Parathyroid adenoma (tissue), 2 donors: ENCODE measurements around the gene SLC1A7.

Experiments used
- H2AFZ ChIP-seq: fragments of 300-600 bp; sonication (generic); one replicate; pipeline ENCODE4 v1.7.0; 2017; ENCODE audit warnings: antibody characterized with exemption, mild to moderate bottlenecking
- H3K27ac ChIP-seq: fragments of 300-600 bp; sonication (generic); one replicate; pipeline ENCODE4 v1.7.0; 2017
- H3K27me3 ChIP-seq: fragments of 300-600 bp; sonication (generic); one replicate; pipeline ENCODE4 v1.7.0; 2017; ENCODE audit warnings: low read length; ENCODE audit not compliant: control insufficient read depth, insufficient read depth
- H3K36me3 ChIP-seq: fragments of 300-600 bp; sonication (generic); one replicate; pipeline ENCODE4 v1.7.0; 2017; ENCODE audit warnings: low read length; ENCODE audit not compliant: control insufficient read depth, insufficient read depth
- H3K4me1 ChIP-seq: fragments of 300-600 bp; sonication (generic); one replicate; pipeline ENCODE4 v1.7.0; 2017; ENCODE audit warnings: control low read depth
- H3K4me2 ChIP-seq: fragments of 300-600 bp; sonication (generic); one replicate; pipeline ENCODE4 v1.7.0; 2017; ENCODE audit warnings: low read length
- H3K4me3 ChIP-seq: fragments of 300-600 bp; sonication (generic); one replicate; pipeline ENCODE4 v1.7.0; 2017; ENCODE audit warnings: low read depth, low read length
- H3K79me2 ChIP-seq: fragments of 300-600 bp; sonication (generic); one replicate; pipeline ENCODE4 v1.7.0; 2017; ENCODE audit warnings: control low read depth
- H3K9ac ChIP-seq: fragments of 300-600 bp; sonication (generic); one replicate; pipeline ENCODE4 v1.7.0; 2017; ENCODE audit warnings: mild to moderate bottlenecking
- H3K9me3 ChIP-seq: fragments of 300-600 bp; sonication (generic); one replicate; pipeline ENCODE4 v1.7.0; 2017; ENCODE audit warnings: low read length; ENCODE audit not compliant: control insufficient read depth
- TF ChIP-seq, protein P1 (sequence below): fragments of 300-600 bp; sonication (generic); IDR thresholded peaks from one replicate; pipeline ENCODE4 v1.7.0; 2017; ENCODE audit warnings: antibody characterized with exemption, mild to moderate bottlenecking
- donor health status: primary hyperparathyroidism.

Gene SLC1A7

GRCh38 chr1:53065391-53065790 is 77.0 kb downstream of the SLC1A7 start:
- Histone ChIP-seq H3K4me1 (no peaks in the 10 kb centered on the region), H2AFZ (no peak overlapping the region), H3K4me3 (no peak overlapping the region), H3K9ac (no peak overlapping the region), H3K4me2 (no peak overlapping the region), H3K36me3 (no peaks in the 10 kb centered on the region), H3K27me3 (no peaks in the 10 kb centered on the region), H3K27ac (no peak overlapping the region), H3K9me3 (no peaks in the 10 kb centered on the region), H3K79me2 (no peaks in the 10 kb centered on the region)
- TF ChIP-seq, protein P1, sequence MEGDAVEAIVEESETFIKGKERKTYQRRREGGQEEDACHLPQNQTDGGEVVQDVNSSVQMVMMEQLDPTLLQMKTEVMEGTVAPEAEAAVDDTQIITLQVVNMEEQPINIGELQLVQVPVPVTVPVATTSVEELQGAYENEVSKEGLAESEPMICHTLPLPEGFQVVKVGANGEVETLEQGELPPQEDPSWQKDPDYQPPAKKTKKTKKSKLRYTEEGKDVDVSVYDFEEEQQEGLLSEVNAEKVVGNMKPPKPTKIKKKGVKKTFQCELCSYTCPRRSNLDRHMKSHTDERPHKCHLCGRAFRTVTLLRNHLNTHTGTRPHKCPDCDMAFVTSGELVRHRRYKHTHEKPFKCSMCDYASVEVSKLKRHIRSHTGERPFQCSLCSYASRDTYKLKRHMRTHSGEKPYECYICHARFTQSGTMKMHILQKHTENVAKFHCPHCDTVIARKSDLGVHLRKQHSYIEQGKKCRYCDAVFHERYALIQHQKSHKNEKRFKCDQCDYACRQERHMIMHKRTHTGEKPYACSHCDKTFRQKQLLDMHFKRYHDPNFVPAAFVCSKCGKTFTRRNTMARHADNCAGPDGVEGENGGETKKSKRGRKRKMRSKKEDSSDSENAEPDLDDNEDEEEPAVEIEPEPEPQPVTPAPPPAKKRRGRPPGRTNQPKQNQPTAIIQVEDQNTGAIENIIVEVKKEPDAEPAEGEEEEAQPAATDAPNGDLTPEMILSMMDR: no peak

DNA sequence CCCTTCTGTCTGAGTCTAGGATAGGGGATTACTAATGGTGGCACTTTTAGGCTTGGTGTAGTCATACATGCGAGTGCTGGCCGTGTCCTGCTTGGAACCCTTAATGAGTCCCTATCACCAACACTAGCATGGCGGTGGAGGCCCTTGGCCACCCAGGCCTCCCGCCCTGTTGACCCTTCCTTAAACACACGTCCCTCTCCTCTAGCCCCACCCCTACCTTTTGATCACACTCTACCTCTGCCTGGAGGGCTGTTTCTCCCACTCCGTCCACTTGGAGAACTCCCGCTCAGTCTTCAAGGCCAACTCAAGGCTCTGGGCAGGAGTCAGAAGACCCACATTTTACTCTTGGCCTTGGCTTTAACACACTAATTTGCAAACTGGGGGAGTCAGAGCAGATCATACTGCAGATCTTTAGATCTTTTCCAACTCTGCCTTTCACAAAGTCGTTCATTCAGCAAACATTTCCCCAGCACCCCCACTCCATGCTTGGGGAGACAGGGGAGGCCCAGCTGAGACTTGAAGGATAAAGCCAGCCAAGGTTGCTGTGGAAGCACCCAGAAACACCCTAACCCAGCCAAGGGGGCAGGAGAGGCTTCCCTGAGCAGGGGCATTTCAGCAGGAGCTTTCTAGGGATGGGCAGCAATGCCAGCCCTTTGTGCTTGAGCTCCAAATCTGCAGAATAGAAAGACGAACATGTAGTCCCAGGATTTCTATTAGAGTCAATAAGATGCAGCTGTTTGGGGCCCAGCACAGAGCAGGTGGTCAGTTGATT is 78.5 kb downstream of the SLC1A7 start:
- Histone ChIP-seq H3K9ac (no peak overlapping the region), H3K27ac (no peak overlapping the region), H2AFZ (no peak overlapping the region), H3K79me2 (no peaks in the 10 kb centered on the region), H3K4me1 (no peaks in the 10 kb centered on the region), H3K27me3 (no peaks in the 10 kb centered on the region), H3K4me2 (no peak overlapping the region), H3K9me3 (no peaks in the 10 kb centered on the region), H3K4me3 (no peak overlapping the region), H3K36me3 (no peaks in the 10 kb centered on the region)
- TF ChIP-seq, protein P1: no peak

- Histone ChIP-seq H3K9me3 (no peaks in the 10 kb centered on the region), H3K27ac (no peak overlapping the region), H3K4me3 (no peak overlapping the region), H3K36me3 (no peaks in the 10 kb centered on the region), H3K4me1 (no peaks in the 10 kb centered on the region), H2AFZ (peak overlapping the region; percentile 38), H3K4me2 (no peak overlapping the region), H3K27me3 (no peaks in the 10 kb centered on the region), H3K9ac (no peak overlapping the region), H3K79me2 (no peaks in the 10 kb centered on the region)
- TF ChIP-seq, protein P1: no peak
Observed at GRCh38 chr1:53062708-53063591, 79.5 kb downstream of the SLC1A7 start.

- H3K9me3 ChIP-seq: no peaks in the 10 kb centered on the region
- H3K4me3 ChIP-seq: peak within 1 kb of the TSS; percentile 31
- H3K9ac ChIP-seq: no peak within 1 kb of the TSS
- H2AFZ ChIP-seq: peak within 1 kb of the TSS; percentile 38
- H3K4me2 ChIP-seq: peak within 1 kb of the TSS; percentile 75
- H3K4me1 ChIP-seq: no peaks in the 10 kb centered on the region
- no peak within 1 kb of the TSS for H3K27ac ChIP-seq
- TF ChIP-seq, protein P1: no peak
- no peaks in the 10 kb centered on the region for H3K36me3 ChIP-seq
- no peaks in the 10 kb centered on the region for H3K27me3 ChIP-seq
- no peaks in the 10 kb centered on the region for H3K79me2 ChIP-seq
Observed at GRCh38 chr1:53061859-53062707, 80.4 kb downstream of the SLC1A7 start, which contains the start of gene PODN. TSS of gene PODN (plus strand) at chr1:53062213. CDS start at chr1:53069856, 7,643 bp downstream.
